AG09319 (cell line): Measurements from ENCODE around the gene ZP2.
"Not testable (repeated sequence)": the region's sequence is repeated elsewhere in the genome, so short reads cannot be mapped to it uniquely, and the experiment has no call there.

Source experiments
- DNase-seq: peaks from one replicate; pipeline ENCODE4 v3.0.0-alpha.2; 2010; ENCODE audit warnings: low read depth; ENCODE audit errors: extremely low read depth
- TF ChIP-seq, protein P1 (sequence below): IDR thresholded peaks from 2 replicates; pipeline ENCODE4 v1.5.1; 2011; ENCODE audit warnings: low read depth, mild to moderate bottlenecking, inconsistent platforms, low read length, moderate library complexity

The ZP2 gene

DNA sequence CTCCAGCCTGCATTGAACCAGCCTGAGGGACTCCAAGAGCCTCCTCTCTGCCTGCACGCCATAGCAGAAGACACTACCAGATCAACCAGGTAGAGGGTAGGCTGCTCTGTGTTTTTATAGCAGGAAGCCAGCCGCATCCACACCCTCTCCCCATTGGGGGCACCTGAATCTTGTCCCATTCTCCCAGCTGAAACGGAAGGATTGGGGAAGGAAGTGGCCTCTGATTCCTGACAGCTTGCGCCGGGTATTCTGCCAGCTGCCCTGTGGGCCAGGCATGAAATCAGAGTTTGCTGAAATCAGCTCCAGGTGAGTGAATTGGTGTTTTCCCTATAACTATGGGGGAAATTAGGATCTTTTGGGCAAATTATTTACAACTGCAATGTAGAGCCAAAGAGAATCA is at the start of gene ZP2:
TSS of gene ZP2 (minus strand) at position 89 of the 400 bp plus-strand sequence. CDS start at position 62, 27 bp downstream.
- no peak for DNase-seq
- TF ChIP-seq, protein P1, sequence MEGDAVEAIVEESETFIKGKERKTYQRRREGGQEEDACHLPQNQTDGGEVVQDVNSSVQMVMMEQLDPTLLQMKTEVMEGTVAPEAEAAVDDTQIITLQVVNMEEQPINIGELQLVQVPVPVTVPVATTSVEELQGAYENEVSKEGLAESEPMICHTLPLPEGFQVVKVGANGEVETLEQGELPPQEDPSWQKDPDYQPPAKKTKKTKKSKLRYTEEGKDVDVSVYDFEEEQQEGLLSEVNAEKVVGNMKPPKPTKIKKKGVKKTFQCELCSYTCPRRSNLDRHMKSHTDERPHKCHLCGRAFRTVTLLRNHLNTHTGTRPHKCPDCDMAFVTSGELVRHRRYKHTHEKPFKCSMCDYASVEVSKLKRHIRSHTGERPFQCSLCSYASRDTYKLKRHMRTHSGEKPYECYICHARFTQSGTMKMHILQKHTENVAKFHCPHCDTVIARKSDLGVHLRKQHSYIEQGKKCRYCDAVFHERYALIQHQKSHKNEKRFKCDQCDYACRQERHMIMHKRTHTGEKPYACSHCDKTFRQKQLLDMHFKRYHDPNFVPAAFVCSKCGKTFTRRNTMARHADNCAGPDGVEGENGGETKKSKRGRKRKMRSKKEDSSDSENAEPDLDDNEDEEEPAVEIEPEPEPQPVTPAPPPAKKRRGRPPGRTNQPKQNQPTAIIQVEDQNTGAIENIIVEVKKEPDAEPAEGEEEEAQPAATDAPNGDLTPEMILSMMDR = no peak

DNA sequence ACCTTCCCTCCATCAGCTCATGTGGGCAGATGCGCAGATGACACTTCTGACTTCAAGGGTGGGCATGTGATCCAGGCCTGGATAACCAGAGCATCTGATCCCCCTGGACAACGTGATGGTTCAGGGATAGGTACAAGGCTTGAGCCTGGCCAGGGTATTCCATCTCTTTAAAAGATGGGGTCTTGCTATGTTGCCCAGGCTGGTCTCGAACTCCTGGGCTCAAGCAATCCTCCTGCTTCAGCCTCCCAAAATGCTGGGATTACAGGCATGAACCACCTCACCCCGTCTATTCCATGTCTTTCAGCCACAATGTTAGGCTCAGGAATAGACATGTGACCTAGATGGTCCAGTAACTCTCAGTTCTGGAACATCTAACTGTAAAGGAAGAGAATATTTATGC is 45.9 kb upstream of the ZP2 start:
- TF ChIP-seq, protein P1 = no peak
- no peak for DNase-seq

DNA sequence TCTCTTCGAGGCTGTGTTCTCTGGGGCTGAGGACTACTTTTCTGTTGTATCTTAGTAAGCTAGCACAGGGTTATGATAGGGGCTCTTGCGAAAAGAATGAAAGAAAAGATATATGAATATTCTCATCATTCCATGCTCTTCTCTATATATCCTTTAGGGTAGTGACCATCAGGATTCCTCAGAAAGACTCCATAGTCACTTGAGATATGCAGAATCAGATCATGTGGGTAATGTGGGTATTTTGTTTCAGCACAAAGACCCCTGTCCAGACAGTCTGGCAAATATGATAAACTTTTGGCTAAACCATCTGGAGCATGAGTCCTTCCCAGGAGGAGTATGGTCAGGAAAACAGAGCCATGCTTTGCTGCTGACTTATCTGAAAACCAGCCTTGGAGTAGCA is 45.3 kb upstream of the ZP2 start:
- DNase-seq = no peak
- TF ChIP-seq, protein P1 = no peak

DNA sequence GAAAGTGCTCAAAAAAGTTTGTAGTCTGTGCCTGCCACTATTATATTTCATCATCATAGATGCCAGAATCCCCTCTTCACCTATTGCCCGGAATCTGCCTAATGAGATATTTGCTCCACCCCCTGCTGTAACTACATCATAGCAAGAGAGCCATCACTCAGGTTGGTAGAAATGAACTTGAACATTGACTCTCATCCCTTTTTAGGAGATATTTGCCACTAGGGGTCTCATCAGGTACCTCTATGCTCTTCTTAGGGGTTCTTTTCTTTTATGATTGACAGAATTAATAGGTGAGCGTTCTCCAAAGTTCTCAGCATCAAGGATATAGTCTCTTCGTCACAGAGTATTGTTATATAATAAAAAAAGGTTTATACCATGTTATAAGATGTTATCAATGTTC is 42.1 kb upstream of the ZP2 start:
- TF ChIP-seq, protein P1 = no peak
- DNase-seq = no peak

DNA sequence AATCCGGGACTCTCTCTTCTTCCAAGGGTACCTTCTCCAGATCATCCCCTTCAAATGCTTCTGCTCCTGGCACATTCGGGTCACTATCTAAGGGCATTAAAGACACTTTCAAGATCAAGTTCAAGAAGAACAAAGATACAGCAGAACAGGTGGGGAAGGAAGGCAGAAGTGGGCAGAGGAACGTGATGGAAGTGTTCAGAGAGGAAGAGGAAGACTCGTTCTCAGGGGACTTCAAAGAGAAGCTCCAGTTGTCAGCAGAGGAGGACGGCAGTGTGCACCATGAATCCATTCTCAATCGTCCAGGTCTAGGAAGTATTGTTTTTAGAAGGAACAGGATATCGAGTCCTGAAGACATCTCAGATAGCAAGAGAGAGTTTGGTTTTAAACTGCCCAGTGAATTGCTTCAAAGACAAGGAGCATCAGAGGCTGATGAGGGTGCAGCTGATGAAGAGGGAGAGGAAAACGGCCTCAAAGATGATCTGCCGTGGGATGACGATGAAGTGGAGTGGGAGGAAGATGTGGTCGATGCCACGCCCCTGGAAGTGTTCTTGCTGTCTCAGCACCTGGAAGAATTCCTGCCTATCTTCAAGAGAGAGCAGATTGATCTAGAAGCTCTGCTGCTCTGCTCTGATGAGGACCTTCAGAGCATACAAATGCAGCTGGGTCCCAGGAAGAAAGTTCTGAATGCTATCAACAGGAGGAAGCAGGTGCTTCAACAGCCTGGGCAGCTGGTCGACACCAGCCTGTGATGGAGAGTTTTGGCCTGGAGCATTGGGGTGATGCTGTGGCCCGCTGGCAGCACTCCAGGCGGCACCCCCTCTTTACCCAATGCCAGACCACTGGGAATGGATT is 38.9 kb upstream of the ZP2 start:
- TF ChIP-seq, protein P1 = no peak

DNA sequence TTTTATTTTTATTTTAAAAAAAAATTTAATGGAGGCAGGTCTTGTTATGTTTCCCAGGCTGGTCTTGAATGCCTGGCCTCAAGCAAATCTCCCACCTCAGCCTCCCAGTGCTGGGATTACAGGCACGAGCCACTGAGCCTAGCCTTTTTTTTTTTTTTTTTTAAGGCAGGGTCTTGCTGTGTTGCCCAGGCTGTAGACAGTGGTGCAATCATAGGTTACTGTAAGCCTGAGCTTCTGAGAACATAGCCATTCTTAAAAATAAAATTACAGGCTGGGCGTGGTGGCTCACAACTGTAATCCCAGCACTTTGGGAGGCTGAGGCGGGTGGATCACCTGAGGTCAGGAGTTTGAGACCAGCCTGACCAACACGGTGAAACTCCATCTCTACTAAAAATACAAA is 36.8 kb upstream of the ZP2 start:
- DNase-seq = not testable (repeated sequence)

More for the DNA sequence above, 38.9 kb upstream of the ZP2 start:
- no peak for DNase-seq

DNA sequence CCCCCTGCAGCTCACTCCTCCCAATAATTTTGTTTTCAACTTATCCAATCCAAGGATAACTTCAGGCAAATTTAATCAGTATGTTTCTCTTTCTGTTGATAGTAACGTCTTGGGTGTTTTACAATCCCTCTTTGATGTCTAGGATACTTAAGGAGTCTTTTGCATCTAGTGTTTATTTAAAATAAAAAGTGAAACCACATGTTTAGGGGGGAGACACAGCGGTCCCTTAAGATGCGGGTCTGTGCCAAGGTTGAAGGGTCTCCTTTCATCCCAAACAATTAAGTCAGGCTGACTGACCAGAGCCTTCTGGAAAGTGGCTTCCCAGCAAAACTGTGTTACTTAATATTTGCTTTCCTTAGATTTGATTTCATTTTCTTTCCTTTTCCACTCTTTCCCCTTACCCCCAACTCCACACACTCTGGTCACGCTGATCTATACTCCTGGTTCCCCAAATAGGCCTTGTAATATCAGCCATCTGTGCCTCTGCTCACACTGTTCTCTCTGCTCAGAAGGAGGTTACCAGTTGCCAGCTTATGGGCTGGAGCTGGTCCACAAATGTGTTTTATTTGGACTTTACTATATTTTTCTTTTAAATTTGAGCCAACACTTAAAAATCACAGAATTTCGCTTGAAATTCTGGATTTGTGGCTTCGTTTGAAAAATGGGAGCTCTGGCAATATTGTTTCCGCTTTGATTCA is 33.3 kb upstream of the ZP2 start:
- no peak for DNase-seq
- TF ChIP-seq, protein P1 = no peak
